ENCODE data around the gene DFFB. TPM values are rescaled to one million over a fixed set of nuclear protein-coding genes. Genes with fewer than 3 reads are reported as not detected.

Gene DFFB
- total and polyA plus RNA-seq, 9 of the 15 experiments (the other 6 are each of a cell fraction or from before 2014, with no cell fraction given) = 2.3 to 15.8 (median 11.5) TPM

- TF ChIP-seq, protein P1, sequence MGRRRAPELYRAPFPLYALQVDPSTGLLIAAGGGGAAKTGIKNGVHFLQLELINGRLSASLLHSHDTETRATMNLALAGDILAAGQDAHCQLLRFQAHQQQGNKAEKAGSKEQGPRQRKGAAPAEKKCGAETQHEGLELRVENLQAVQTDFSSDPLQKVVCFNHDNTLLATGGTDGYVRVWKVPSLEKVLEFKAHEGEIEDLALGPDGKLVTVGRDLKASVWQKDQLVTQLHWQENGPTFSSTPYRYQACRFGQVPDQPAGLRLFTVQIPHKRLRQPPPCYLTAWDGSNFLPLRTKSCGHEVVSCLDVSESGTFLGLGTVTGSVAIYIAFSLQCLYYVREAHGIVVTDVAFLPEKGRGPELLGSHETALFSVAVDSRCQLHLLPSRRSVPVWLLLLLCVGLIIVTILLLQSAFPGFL (CRISPR knock-in tag; IDR thresholded peaks at IDR 0.05) = no peak
- TF ChIP-seq AFF1 (IDR thresholded peaks at IDR 0.05; ENCODE audit: low read depth in 1 of 2, partially characterized antibody in 2 of 2) (peak; percentile 43 to 61), SRSF3 (IDR thresholded peaks at IDR 0.05; ENCODE audit: insufficient read depth, low read length) (0 out of 2 replicates have a peak, but pooled peaks have one; percentile 70), AFF4 (CRISPR knock-in tag; IDR thresholded peaks at IDR 0.05) (no peak), ELF2 (CRISPR knock-in tag; IDR thresholded peaks at IDR 0.05) (peak; percentile 54), SNAPC5 (CRISPR knock-in tag; IDR thresholded peaks at IDR 0.05) (no peak), HNRNPK (IDR thresholded peaks at IDR 0.05; ENCODE audit: low read depth, low read length, poor library complexity, severe bottlenecking) (peak; percentile 97), BRD9 (IDR thresholded peaks at IDR 0.05; ENCODE audit: low read depth, partially characterized antibody) (peak; percentile 67), MCM3 (IDR thresholded peaks at IDR 0.05) (no peak), ZNF589 (CRISPR knock-in tag; IDR thresholded peaks at IDR 0.05; ENCODE audit: low read depth) (peak; percentile 97), RAD51 (IDR thresholded peaks at IDR 0.05; ENCODE audit: borderline replicate concordance, low read depth) (peak; percentile 85), NFRKB (IDR thresholded peaks at IDR 0.05; ENCODE audit: low read depth) (peak; percentile 99)
- TF ChIP-seq, protein P2, sequence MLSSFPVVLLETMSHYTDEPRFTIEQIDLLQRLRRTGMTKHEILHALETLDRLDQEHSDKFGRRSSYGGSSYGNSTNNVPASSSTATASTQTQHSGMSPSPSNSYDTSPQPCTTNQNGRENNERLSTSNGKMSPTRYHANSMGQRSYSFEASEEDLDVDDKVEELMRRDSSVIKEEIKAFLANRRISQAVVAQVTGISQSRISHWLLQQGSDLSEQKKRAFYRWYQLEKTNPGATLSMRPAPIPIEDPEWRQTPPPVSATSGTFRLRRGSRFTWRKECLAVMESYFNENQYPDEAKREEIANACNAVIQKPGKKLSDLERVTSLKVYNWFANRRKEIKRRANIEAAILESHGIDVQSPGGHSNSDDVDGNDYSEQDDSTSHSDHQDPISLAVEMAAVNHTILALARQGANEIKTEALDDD (IDR thresholded peaks at IDR 0.05) = no peak
- TF ChIP-seq, protein P3, sequence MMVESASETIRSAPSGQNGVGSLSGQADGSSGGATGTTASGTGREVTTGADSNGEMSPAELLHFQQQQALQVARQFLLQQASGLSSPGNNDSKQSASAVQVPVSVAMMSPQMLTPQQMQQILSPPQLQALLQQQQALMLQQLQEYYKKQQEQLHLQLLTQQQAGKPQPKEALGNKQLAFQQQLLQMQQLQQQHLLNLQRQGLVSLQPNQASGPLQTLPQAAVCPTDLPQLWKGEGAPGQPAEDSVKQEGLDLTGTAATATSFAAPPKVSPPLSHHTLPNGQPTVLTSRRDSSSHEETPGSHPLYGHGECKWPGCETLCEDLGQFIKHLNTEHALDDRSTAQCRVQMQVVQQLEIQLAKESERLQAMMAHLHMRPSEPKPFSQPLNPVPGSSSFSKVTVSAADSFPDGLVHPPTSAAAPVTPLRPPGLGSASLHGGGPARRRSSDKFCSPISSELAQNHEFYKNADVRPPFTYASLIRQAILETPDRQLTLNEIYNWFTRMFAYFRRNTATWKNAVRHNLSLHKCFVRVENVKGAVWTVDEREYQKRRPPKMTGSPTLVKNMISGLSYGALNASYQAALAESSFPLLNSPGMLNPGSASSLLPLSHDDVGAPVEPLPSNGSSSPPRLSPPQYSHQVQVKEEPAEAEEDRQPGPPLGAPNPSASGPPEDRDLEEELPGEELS (CRISPR knock-in tag; IDR thresholded peaks at IDR 0.05; ENCODE audit: borderline replicate concordance) = no peak
Measured at GRCh38 chr1:3900150-3900968, 43.1 kb downstream of the DFFB start, which contains the start of gene C1orf174 (continued).

All from K562 (cell line).